HEK293 (cell line): ENCODE measurements around the gene ESRRA.

Experiments used
- BCL11A ChIP-seq: fragments of 450-650 bp; formaldehyde crosslinking; IDR thresholded peaks from 2 replicates; pipeline ENCODE4 v1.5.1; 2016; ENCODE audit warnings: low read depth, missing biosample characterization, missing genetic modification characterization
- GLIS1 ChIP-seq: fragments of 450-650 bp; formaldehyde crosslinking; IDR thresholded peaks from 2 replicates; pipeline ENCODE4 v1.5.1; 2016; ENCODE audit warnings: missing biosample characterization, missing genetic modification characterization
- SALL2 ChIP-seq: fragments of 450-650 bp; formaldehyde crosslinking; IDR thresholded peaks from 2 replicates; pipeline ENCODE4 v1.5.0; 2017; ENCODE audit warnings: missing biosample characterization, mild to moderate bottlenecking, missing genetic modification characterization, borderline replicate concordance
- TCF7L2 ChIP-seq: IDR thresholded peaks from 2 replicates; pipeline ENCODE4 v1.6.1; 2011; ENCODE audit warnings: low read depth, mild to moderate bottlenecking, inconsistent platforms, low read length, moderate library complexity, borderline replicate concordance
- ZBTB20 ChIP-seq: fragments of 450-650 bp; formaldehyde crosslinking; IDR thresholded peaks from 2 replicates; pipeline ENCODE4 v1.5.1; 2016; ENCODE audit warnings: missing biosample characterization, missing genetic modification characterization
- ZNF350 ChIP-seq: fragments of 450-650 bp; formaldehyde crosslinking; IDR thresholded peaks from 2 replicates; pipeline ENCODE4 v1.5.0; 2017; ENCODE audit warnings: missing biosample characterization, mild to moderate bottlenecking, missing genetic modification characterization
- ZNF558 ChIP-seq: fragments of 450-650 bp; formaldehyde crosslinking; IDR thresholded peaks from 2 replicates; pipeline ENCODE4 v1.5.1; 2016; ENCODE audit warnings: missing biosample characterization, missing genetic modification characterization
- TF ChIP-seq, protein P1 (sequence below): fragments of 450-650 bp; formaldehyde crosslinking; IDR thresholded peaks from 2 replicates; pipeline ENCODE4 v1.5.1; 2016; ENCODE audit warnings: missing biosample characterization, missing genetic modification characterization
- TF ChIP-seq, protein P2 (sequence below): fragments of 450-650 bp; formaldehyde crosslinking; IDR thresholded peaks from 2 replicates; pipeline ENCODE4 v1.5.1; 2016; ENCODE audit warnings: missing biosample characterization, missing genetic modification characterization

DNA sequence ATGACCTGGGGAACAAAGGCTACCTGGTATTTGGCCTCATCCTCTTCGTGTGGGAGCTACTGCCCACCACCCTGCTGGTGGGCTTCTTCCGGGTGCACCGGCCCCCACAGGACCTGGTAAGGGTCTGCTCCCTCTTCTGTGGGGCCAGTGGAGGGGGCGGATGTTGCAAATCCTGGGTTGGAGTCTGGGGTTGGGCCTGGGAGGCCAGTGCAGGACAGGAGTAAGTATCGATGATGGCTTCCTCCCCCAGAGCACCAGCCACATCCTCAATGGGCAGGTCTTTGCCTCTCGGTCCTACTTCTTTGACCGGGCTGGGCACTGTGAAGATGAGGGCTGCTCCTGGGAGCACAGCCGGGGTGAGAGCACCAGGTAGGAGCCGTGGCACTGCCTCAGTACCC lies 17.0 kb upstream of the ESRRA start:
- TF ChIP-seq ZNF350 (tag by site-specific recombination): no peak
- no peak for TF ChIP-seq ZBTB20 (tag by site-specific recombination)
- TF ChIP-seq, protein P1, sequence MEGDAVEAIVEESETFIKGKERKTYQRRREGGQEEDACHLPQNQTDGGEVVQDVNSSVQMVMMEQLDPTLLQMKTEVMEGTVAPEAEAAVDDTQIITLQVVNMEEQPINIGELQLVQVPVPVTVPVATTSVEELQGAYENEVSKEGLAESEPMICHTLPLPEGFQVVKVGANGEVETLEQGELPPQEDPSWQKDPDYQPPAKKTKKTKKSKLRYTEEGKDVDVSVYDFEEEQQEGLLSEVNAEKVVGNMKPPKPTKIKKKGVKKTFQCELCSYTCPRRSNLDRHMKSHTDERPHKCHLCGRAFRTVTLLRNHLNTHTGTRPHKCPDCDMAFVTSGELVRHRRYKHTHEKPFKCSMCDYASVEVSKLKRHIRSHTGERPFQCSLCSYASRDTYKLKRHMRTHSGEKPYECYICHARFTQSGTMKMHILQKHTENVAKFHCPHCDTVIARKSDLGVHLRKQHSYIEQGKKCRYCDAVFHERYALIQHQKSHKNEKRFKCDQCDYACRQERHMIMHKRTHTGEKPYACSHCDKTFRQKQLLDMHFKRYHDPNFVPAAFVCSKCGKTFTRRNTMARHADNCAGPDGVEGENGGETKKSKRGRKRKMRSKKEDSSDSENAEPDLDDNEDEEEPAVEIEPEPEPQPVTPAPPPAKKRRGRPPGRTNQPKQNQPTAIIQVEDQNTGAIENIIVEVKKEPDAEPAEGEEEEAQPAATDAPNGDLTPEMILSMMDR (tag by site-specific recombination): no peak
- TF ChIP-seq TCF7L2: no peak
- no peak for TF ChIP-seq BCL11A
- no peak for TF ChIP-seq ZNF558 (tag by site-specific recombination)
- TF ChIP-seq, protein P2, sequence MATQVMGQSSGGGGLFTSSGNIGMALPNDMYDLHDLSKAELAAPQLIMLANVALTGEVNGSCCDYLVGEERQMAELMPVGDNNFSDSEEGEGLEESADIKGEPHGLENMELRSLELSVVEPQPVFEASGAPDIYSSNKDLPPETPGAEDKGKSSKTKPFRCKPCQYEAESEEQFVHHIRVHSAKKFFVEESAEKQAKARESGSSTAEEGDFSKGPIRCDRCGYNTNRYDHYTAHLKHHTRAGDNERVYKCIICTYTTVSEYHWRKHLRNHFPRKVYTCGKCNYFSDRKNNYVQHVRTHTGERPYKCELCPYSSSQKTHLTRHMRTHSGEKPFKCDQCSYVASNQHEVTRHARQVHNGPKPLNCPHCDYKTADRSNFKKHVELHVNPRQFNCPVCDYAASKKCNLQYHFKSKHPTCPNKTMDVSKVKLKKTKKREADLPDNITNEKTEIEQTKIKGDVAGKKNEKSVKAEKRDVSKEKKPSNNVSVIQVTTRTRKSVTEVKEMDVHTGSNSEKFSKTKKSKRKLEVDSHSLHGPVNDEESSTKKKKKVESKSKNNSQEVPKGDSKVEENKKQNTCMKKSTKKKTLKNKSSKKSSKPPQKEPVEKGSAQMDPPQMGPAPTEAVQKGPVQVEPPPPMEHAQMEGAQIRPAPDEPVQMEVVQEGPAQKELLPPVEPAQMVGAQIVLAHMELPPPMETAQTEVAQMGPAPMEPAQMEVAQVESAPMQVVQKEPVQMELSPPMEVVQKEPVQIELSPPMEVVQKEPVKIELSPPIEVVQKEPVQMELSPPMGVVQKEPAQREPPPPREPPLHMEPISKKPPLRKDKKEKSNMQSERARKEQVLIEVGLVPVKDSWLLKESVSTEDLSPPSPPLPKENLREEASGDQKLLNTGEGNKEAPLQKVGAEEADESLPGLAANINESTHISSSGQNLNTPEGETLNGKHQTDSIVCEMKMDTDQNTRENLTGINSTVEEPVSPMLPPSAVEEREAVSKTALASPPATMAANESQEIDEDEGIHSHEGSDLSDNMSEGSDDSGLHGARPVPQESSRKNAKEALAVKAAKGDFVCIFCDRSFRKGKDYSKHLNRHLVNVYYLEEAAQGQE (tag by site-specific recombination): no peak
- no peak for TF ChIP-seq SALL2 (tag by site-specific recombination)
- no peak for TF ChIP-seq GLIS1 (tag by site-specific recombination)
